Astrocyte (in vitro differentiated cells and primary cell): Measurements from ENCODE around the gene PLXDC2. TPM values are rescaled to one million over a fixed set of nuclear protein-coding genes. Genes with fewer than 3 reads are reported as not detected.

Experiments
- DNase-seq: peaks from one replicate; pipeline ENCODE4 v3.0.0-alpha.2; 2010; ENCODE audit warnings: low read depth
- FAIRE-seq: peaks from 2 replicates; lab custom pipeline; 2011; peaks lifted over from hg19 to GRCh38; lab: Jason Lieb, UNC
- H2AFZ ChIP-seq: 2 replicates; pipeline ENCODE4 v1.6.0; 2012; ENCODE audit warnings: low read depth, low read length, inconsistent platforms
- H3K27ac ChIP-seq: 2 replicates; pipeline ENCODE4 v1.5.1; 2011; ENCODE audit warnings: low read depth, low read length, inconsistent platforms
- H3K27me3 ChIP-seq: 2 replicates; pipeline ENCODE4 v1.6.0; 2011; ENCODE audit warnings: low read length, inconsistent platforms; ENCODE audit not compliant: insufficient read depth
- H3K36me3 ChIP-seq: 2 replicates; pipeline ENCODE4 v1.5.1; 2011; ENCODE audit warnings: low read length, inconsistent platforms; ENCODE audit not compliant: insufficient read depth
- H3K4me1 ChIP-seq: 2 replicates; pipeline ENCODE4 v1.5.1; 2011; ENCODE audit warnings: low read length, inconsistent platforms; ENCODE audit not compliant: insufficient read depth
- H3K4me2 ChIP-seq: 2 replicates; pipeline ENCODE4 v1.6.0; 2012; ENCODE audit warnings: low read length, inconsistent platforms
- H3K4me3 ChIP-seq: 2 replicates; pipeline ENCODE4 v1.5.1; 2011; ENCODE audit warnings: low read depth, mild to moderate bottlenecking, low read length, inconsistent platforms; ENCODE audit not compliant: insufficient read depth
- H3K79me2 ChIP-seq: 2 replicates; pipeline ENCODE4 v1.6.0; 2012; ENCODE audit warnings: mild to moderate bottlenecking, low read length, inconsistent platforms; ENCODE audit not compliant: insufficient read depth
- H3K9ac ChIP-seq: 2 replicates; pipeline ENCODE4 v1.6.0; 2012; ENCODE audit warnings: mild to moderate bottlenecking, low read length, inconsistent platforms
- H3K9me3 ChIP-seq: 2 replicates; pipeline ENCODE4 v1.5.1; 2012; ENCODE audit warnings: low read depth, mild to moderate bottlenecking, low read length, inconsistent platforms; ENCODE audit not compliant: insufficient read depth
- H4K20me1 ChIP-seq: 2 replicates; pipeline ENCODE4 v1.6.0; 2012; ENCODE audit warnings: low read length, inconsistent platforms; ENCODE audit not compliant: insufficient read depth
- H3K27ac Mint-ChIP-seq: one replicate; pipeline ENCODE4 v1.8.0; 2021; ENCODE audit warnings: mild to moderate bottlenecking, mixed read lengths; ENCODE audit not compliant: unreplicated experiment
- H3K27me3 Mint-ChIP-seq: one replicate; pipeline ENCODE4 v1.8.0; 2021; ENCODE audit warnings: low read depth, mixed read lengths; ENCODE audit not compliant: unreplicated experiment
- H3K36me3 Mint-ChIP-seq: one replicate; pipeline ENCODE4 v1.8.0; 2021; ENCODE audit warnings: low read depth, mixed read lengths; ENCODE audit not compliant: unreplicated experiment
- H3K4me1 Mint-ChIP-seq: one replicate; pipeline ENCODE4 v1.8.0; 2021; ENCODE audit warnings: low read depth, mixed read lengths; ENCODE audit not compliant: unreplicated experiment
- H3K4me3 Mint-ChIP-seq: one replicate; pipeline ENCODE4 v1.8.0; 2021; ENCODE audit warnings: mild to moderate bottlenecking, moderate library complexity, mixed read lengths; ENCODE audit not compliant: unreplicated experiment
- H3K9me3 Mint-ChIP-seq: one replicate; pipeline ENCODE4 v1.8.0; 2021; ENCODE audit warnings: mild to moderate bottlenecking, mixed read lengths; ENCODE audit not compliant: unreplicated experiment
- EZH2 ChIP-seq: IDR thresholded peaks from 2 replicates; pipeline ENCODE4 v1.6.1; 2012; ENCODE audit warnings: mild to moderate bottlenecking, low read length, inconsistent platforms; ENCODE audit not compliant: insufficient read depth
- total RNA-seq: library from RNA; stranded (reverse); gene quantifications from 2 replicates; pipeline ENCODE4 v1.2.1, GENCODE V29; 2021
- TF ChIP-seq, protein P1 (sequence below): IDR thresholded peaks from 2 replicates; pipeline ENCODE4 v1.5.1; 2011; ENCODE audit warnings: low read depth, mild to moderate bottlenecking, inconsistent platforms, low read length, moderate library complexity; ENCODE audit not compliant: insufficient read depth

PLXDC2 gene
- total RNA-seq, 1 donor from 2014 or later, result 36.1 TPM

DNA sequence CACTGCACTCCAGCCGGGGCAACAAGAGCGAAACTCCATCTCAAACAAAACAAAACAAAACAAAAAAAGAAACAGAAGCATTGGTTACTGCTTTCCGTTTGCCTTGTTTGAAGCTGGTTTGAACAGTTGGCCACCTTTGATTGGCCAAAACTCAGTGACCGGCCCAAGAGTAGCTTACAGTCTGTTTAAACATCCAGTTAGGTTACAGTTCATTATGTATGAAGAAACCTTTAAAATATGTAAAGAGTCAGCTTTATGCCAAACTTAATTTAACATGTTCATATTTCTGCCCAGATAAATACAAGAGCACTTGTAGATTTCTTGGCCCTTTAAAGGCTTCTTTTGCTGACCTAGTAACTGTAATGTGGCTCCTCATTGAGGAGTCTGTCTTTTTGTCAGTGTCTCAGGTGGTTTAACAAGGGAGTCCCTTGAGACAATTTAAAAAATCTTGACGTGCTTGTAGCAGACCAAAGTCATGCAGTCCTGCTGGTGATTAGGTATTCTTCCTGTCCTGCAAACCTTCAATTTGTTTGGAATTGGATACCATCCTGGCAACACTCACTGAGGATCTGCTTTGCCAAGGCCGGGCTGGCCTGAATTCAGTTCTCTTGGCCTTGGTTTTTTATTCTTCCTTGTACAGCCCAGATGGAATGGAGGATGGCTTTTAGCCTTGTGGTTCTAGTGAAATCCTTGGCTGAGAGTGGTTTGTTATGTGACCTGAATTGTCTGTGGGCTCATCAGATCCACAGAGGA, 128.9 kb downstream of the PLXDC2 start:
- Histone ChIP-seq H2AFZ (no peak overlapping the region), H3K27me3 (no peaks in the 10 kb centered on the region), H3K36me3 (no peaks in the 10 kb centered on the region), H3K4me2 (no peak overlapping the region), H3K4me1 (no peaks in the 10 kb centered on the region), H4K20me1 (no peaks in the 10 kb centered on the region), H3K27ac (no peak overlapping the region), H3K79me2 (no peaks in the 10 kb centered on the region), H3K9me3 (no peaks in the 10 kb centered on the region), H3K4me3 (no peak overlapping the region), H3K9ac (no peak overlapping the region)
- Mint-ChIP-seq H3K9me3 (no peaks in the 10 kb centered on the region), H3K36me3 (peaks cover 2% of the 10 kb centered on the region), H3K27me3 (no peaks in the 10 kb centered on the region), H3K4me3 (no peak overlapping the region), H3K27ac (no peak overlapping the region), H3K4me1 (peaks cover 10% of the 10 kb centered on the region)
- TF ChIP-seq EZH2, result no peak
- TF ChIP-seq, protein P1, sequence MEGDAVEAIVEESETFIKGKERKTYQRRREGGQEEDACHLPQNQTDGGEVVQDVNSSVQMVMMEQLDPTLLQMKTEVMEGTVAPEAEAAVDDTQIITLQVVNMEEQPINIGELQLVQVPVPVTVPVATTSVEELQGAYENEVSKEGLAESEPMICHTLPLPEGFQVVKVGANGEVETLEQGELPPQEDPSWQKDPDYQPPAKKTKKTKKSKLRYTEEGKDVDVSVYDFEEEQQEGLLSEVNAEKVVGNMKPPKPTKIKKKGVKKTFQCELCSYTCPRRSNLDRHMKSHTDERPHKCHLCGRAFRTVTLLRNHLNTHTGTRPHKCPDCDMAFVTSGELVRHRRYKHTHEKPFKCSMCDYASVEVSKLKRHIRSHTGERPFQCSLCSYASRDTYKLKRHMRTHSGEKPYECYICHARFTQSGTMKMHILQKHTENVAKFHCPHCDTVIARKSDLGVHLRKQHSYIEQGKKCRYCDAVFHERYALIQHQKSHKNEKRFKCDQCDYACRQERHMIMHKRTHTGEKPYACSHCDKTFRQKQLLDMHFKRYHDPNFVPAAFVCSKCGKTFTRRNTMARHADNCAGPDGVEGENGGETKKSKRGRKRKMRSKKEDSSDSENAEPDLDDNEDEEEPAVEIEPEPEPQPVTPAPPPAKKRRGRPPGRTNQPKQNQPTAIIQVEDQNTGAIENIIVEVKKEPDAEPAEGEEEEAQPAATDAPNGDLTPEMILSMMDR, result no peak
- FAIRE-seq (no peak), DNase-seq (peak; percentile 36)

DNA sequence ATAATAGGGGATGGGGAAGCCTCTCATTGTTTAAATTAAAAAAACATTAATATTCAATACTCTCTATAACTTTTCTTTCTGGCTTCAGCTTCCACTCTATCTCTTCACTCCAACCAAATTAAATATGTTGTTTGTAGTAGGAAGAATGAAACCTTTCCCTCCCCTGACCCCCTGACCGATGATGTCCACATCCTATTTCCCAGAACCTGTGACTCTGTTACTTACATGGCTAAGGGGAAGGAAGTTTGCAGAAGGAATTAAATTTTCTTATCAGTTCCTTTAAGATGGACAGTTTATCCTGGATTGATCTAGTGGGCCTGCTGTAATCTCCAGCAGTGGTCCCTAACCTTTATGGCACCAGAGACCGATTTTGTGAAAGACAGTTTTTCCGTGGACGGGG, 130.0 kb downstream of the PLXDC2 start:
- H4K20me1 ChIP-seq, result no peaks in the 10 kb centered on the region
- no peak overlapping the region for H2AFZ ChIP-seq
- no peaks in the 10 kb centered on the region for H3K36me3 ChIP-seq
- Mint-ChIP-seq H3K27me3 (no peaks in the 10 kb centered on the region), H3K9me3 (peaks cover 1% of the 10 kb centered on the region), H3K27ac (no peak overlapping the region), H3K4me3 (no peak overlapping the region), H3K4me1 (peaks cover 5% of the 10 kb centered on the region), H3K36me3 (peaks cover 2% of the 10 kb centered on the region)
- H3K79me2 ChIP-seq, result no peaks in the 10 kb centered on the region
- no peaks in the 10 kb centered on the region for H3K4me1 ChIP-seq
- H3K4me2 ChIP-seq, result no peak overlapping the region
- no peak overlapping the region for H3K4me3 ChIP-seq
- DNase-seq (no peak), FAIRE-seq (no peak)
- H3K9me3 ChIP-seq, result no peaks in the 10 kb centered on the region
- no peak overlapping the region for H3K27ac ChIP-seq
- TF ChIP-seq, protein P1, result no peak
- TF ChIP-seq EZH2, result no peak
- no peaks in the 10 kb centered on the region for H3K27me3 ChIP-seq
- no peak overlapping the region for H3K9ac ChIP-seq

DNA sequence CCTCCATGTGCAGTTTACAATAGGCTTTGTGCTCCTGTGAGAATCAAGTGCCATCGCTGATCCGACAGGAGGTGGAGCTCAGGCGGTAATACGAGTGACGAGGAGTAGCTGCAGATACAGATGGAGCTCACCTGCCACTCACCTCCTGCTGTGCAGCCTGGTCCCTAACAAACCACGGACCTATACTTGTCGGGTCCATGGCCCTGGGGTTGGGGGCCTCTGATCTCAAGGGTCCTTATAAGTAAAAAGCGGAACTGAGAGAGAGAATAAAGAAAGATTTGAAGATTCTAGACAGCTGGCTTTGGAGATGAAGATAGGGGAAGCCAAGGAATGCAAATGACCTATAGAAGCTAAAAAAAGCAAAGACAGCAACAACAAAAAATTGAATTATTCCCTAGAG, 130.6 kb downstream of the PLXDC2 start:
- H3K79me2 ChIP-seq, result no peaks in the 10 kb centered on the region
- no peak for DNase-seq
- H3K27ac ChIP-seq, result no peak overlapping the region
- no peak for FAIRE-seq
- H3K9ac ChIP-seq, result no peak overlapping the region
- H2AFZ ChIP-seq, result no peak overlapping the region
- H3K36me3 Mint-ChIP-seq, result peaks cover 2% of the 10 kb centered on the region
- H4K20me1 ChIP-seq, result no peaks in the 10 kb centered on the region
- no peak overlapping the region for H3K27ac Mint-ChIP-seq
- H3K9me3 ChIP-seq, result no peaks in the 10 kb centered on the region
- H3K4me3 Mint-ChIP-seq, result no peak overlapping the region
- no peak overlapping the region for H3K4me2 ChIP-seq
- H3K4me1 ChIP-seq, result no peaks in the 10 kb centered on the region
- H3K36me3 ChIP-seq, result no peaks in the 10 kb centered on the region
- H3K27me3 ChIP-seq, result no peaks in the 10 kb centered on the region
- TF ChIP-seq, protein P1, result no peak
- no peak for TF ChIP-seq EZH2
- H3K4me1 Mint-ChIP-seq, result peaks cover 3% of the 10 kb centered on the region
- no peak overlapping the region for H3K4me3 ChIP-seq
- H3K9me3 Mint-ChIP-seq, result peaks cover 1% of the 10 kb centered on the region
- H3K27me3 Mint-ChIP-seq, result no peaks in the 10 kb centered on the region
